HepG2 (cell line): ENCODE results near the gene SRCAP. TPM values are rescaled to one million over a fixed set of nuclear protein-coding genes. Genes with fewer than 3 reads are reported as not detected.

Source experiments
- BCL6 ChIP-seq: IDR thresholded peaks from 2 replicates; pipeline ENCODE4 v1.6.1; 2016; ENCODE audit warnings: missing genetic modification reagents, missing compliant biosample characterization
- IRF2 ChIP-seq: IDR thresholded peaks from 2 replicates; pipeline ENCODE4 v1.6.1; 2018; ENCODE audit warnings: missing genetic modification reagents, missing compliant biosample characterization
- MXI1 ChIP-seq: IDR thresholded peaks from 3 replicates; pipeline ENCODE4 v1.6.1; 2012; ENCODE audit warnings: low read depth, low read length, inconsistent platforms, borderline replicate concordance
- SRSF1 ChIP-seq: fragments of 200-400 bp; formaldehyde crosslinking; optimal IDR thresholded peaks from 2 replicates; pipeline ENCODE3; 2017; ENCODE audit warnings: mild to moderate bottlenecking, low read depth, low read length, moderate library complexity
- U2AF2 ChIP-seq: fragments of 200-400 bp; formaldehyde crosslinking; IDR thresholded peaks from 2 replicates; pipeline ENCODE4 v1.6.1; 2017; ENCODE audit warnings: low read depth, mild to moderate bottlenecking, low read length
- ZNF614 ChIP-seq: IDR thresholded peaks from 2 replicates; pipeline ENCODE4 v1.6.1; 2018; ENCODE audit warnings: missing biosample characterization, missing genetic modification reagents, inconsistent platforms, borderline replicate concordance
- polyA plus RNA-seq, 8 experiments: library from polyadenylated mRNA; depleted of rRNA in 3 of 8; stranded (reverse) in 7 of 8; unstranded in 1 of 8; fragments of >200 nt; fragmentation: Illumina TruSeq in 4 of 8; extraction: Trizol in 4 of 8; gene quantifications; 2 replicates each; pipeline versions ENCODE4 v1.2.1 to v1.2.3, GENCODE V29; 2011 to 2016; ENCODE audit warnings: low read depth in 4 of 8, missing spikeins in 1 of 8, mixed read lengths in 1 of 8; ENCODE audit not compliant: insufficient read depth in 1 of 8
- total RNA-seq, 5 experiments: library from RNA; depleted of rRNA; stranded (reverse); fragments of >200 nt; fragmentation: Illumina TruSeq; extraction: Trizol; gene quantifications; 2 replicates each; pipeline ENCODE4 v1.2.3, GENCODE V29; 2016; ENCODE audit warnings: low read depth in 1 of 5
- TF ChIP-seq, protein P1 (sequence below): sonication (generic); formaldehyde crosslinking; conservative IDR thresholded peaks from 2 replicates; pipeline ENCODE4 v1.4.0; 2020; ENCODE audit warnings: missing genetic modification reagents
- TF ChIP-seq, protein P2 (sequence below): sonication (generic); formaldehyde crosslinking; IDR thresholded peaks from 2 replicates; pipeline ENCODE4 v1.4.0; 2020; ENCODE audit warnings: missing genetic modification reagents, borderline replicate concordance
- TF ChIP-seq, protein P3 (sequence below): IDR thresholded peaks from 2 replicates; pipeline ENCODE4 v1.6.1; 2016; ENCODE audit warnings: low read depth
- TF ChIP-seq, protein P4 (sequence below): sonication (generic); formaldehyde crosslinking; IDR thresholded peaks from 2 replicates; pipeline ENCODE4 v1.4.0; 2020; ENCODE audit warnings: missing genetic modification reagents, borderline replicate concordance

SRCAP gene
- total and polyA plus RNA-seq, 2 of the 13 experiments (the other 11 are each of a cell fraction or from before 2014, with no cell fraction given) = 4.9 to 9.0 TPM

DNA sequence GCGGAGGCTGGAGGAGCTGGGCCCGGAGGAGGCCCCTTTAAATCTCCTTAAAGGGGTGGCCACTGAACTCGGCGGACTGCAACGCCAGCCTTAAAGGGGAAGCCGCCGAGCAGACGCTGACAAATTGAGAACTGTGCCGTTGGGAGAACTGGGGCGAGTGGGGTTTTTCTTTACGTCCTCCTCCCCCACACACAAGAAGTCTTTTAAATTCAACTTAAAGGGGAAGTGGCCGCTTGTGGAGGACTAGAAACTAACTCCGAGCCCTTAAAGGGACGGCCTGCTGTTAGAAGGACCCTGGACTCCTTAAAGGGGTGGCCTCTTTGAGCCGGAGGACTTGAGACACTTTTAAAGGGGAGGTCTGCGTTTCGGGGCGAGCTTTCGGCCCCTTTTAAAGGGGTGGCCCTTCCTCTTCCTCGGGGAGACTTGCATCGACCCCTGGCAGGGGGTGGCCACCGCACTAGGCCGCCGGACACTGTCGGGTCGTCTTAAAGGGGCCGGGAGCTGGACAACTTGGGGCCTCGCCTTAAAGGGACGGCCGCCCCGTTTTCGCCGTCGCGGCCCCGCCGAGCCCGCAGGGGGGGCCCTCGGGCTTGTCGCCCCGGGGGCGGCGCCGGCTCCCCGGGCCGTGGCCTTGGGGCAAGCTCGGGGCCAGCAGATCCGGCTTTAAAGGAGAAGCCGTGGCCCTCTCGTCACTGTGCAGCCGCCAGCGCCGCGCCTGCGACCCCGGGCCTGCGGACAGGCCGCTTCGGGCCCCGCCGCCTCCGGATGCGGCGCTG, 40.1 kb upstream of the SRCAP start (continued):
- TF ChIP-seq, protein P1, sequence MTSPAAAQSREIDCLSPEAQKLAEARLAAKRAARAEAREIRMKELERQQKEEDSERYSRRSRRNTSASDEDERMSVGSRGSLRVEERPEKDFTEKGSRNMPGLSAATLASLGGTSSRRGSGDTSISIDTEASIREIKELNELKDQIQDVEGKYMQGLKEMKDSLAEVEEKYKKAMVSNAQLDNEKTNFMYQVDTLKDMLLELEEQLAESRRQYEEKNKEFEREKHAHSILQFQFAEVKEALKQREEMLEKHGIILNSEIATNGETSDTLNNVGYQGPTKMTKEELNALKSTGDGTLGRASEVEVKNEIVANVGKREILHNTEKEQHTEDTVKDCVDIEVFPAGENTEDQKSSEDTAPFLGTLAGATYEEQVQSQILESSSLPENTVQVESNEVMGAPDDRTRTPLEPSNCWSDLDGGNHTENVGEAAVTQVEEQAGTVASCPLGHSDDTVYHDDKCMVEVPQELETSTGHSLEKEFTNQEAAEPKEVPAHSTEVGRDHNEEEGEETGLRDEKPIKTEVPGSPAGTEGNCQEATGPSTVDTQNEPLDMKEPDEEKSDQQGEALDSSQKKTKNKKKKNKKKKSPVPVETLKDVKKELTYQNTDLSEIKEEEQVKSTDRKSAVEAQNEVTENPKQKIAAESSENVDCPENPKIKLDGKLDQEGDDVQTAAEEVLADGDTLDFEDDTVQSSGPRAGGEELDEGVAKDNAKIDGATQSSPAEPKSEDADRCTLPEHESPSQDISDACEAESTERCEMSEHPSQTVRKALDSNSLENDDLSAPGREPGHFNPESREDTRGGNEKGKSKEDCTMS (CRISPR knock-in tag) = no peak
- TF ChIP-seq U2AF2 (no peak), ZNF614 (CRISPR knock-in tag) (no peak; the same call in 1 of the 2 replicates), MXI1 (peak; percentile 74; the same call in 1 of the 3 replicates), SRSF1 (peak; percentile 55), IRF2 (CRISPR knock-in tag) (peak; percentile 0; the same call in 1 of the 2 replicates), BCL6 (CRISPR knock-in tag) (no peak)
- TF ChIP-seq, protein P2, sequence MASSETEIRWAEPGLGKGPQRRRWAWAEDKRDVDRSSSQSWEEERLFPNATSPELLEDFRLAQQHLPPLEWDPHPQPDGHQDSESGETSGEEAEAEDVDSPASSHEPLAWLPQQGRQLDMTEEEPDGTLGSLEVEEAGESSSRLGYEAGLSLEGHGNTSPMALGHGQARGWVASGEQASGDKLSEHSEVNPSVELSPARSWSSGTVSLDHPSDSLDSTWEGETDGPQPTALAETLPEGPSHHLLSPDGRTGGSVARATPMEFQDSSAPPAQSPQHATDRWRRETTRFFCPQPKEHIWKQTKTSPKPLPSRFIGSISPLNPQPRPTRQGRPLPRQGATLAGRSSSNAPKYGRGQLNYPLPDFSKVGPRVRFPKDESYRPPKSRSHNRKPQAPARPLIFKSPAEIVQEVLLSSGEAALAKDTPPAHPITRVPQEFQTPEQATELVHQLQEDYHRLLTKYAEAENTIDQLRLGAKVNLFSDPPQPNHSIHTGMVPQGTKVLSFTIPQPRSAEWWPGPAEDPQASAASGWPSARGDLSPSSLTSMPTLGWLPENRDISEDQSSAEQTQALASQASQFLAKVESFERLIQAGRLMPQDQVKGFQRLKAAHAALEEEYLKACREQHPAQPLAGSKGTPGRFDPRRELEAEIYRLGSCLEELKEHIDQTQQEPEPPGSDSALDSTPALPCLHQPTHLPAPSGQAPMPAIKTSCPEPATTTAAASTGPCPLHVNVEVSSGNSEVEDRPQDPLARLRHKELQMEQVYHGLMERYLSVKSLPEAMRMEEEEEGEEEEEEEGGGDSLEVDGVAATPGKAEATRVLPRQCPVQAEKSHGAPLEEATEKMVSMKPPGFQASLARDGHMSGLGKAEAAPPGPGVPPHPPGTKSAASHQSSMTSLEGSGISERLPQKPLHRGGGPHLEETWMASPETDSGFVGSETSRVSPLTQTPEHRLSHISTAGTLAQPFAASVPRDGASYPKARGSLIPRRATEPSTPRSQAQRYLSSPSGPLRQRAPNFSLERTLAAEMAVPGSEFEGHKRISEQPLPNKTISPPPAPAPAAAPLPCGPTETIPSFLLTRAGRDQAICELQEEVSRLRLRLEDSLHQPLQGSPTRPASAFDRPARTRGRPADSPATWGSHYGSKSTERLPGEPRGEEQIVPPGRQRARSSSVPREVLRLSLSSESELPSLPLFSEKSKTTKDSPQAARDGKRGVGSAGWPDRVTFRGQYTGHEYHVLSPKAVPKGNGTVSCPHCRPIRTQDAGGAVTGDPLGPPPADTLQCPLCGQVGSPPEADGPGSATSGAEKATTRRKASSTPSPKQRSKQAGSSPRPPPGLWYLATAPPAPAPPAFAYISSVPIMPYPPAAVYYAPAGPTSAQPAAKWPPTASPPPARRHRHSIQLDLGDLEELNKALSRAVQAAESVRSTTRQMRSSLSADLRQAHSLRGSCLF (CRISPR knock-in tag) = no peak
- TF ChIP-seq, protein P3, sequence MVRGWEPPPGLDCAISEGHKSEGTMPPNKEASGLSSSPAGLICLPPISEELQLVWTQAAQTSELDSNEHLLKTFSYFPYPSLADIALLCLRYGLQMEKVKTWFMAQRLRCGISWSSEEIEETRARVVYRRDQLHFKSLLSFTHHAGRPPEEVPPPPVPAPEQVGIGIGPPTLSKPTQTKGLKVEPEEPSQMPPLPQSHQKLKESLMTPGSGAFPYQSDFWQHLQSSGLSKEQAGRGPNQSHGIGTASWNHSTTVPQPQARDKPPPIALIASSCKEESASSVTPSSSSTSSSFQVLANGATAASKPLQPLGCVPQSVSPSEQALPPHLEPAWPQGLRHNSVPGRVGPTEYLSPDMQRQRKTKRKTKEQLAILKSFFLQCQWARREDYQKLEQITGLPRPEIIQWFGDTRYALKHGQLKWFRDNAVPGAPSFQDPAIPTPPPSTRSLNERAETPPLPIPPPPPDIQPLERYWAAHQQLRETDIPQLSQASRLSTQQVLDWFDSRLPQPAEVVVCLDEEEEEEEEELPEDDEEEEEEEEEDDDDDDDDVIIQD (CRISPR knock-in tag) = no peak
- TF ChIP-seq, protein P4, sequence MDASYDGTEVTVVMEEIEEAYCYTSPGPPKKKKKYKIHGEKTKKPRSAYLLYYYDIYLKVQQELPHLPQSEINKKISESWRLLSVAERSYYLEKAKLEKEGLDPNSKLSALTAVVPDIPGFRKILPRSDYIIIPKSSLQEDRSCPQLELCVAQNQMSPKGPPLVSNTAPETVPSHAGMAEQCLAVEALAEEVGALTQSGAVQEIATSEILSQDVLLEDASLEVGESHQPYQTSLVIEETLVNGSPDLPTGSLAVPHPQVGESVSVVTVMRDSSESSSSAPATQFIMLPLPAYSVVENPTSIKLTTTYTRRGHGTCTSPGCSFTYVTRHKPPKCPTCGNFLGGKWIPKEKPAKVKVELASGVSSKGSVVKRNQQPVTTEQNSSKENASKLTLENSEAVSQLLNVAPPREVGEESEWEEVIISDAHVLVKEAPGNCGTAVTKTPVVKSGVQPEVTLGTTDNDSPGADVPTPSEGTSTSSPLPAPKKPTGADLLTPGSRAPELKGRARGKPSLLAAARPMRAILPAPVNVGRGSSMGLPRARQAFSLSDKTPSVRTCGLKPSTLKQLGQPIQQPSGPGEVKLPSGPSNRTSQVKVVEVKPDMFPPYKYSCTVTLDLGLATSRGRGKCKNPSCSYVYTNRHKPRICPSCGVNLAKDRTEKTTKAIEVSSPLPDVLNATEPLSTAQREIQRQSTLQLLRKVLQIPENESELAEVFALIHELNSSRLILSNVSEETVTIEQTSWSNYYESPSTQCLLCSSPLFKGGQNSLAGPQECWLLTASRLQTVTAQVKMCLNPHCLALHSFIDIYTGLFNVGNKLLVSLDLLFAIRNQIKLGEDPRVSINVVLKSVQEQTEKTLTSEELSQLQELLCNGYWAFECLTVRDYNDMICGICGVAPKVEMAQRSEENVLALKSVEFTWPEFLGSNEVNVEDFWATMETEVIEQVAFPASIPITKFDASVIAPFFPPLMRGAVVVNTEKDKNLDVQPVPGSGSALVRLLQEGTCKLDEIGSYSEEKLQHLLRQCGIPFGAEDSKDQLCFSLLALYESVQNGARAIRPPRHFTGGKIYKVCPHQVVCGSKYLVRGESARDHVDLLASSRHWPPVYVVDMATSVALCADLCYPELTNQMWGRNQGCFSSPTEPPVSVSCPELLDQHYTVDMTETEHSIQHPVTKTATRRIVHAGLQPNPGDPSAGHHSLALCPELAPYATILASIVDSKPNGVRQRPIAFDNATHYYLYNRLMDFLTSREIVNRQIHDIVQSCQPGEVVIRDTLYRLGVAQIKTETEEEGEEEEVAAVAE = no peak
